Measurements from ENCODE around the gene SCGB2A2. TPM values are rescaled to one million over a fixed set of nuclear protein-coding genes. Genes with fewer than 3 reads are reported as not detected.

Gene SCGB2A2
- total RNA-seq, 2 donors from 2014 or later: not detected

DNA sequence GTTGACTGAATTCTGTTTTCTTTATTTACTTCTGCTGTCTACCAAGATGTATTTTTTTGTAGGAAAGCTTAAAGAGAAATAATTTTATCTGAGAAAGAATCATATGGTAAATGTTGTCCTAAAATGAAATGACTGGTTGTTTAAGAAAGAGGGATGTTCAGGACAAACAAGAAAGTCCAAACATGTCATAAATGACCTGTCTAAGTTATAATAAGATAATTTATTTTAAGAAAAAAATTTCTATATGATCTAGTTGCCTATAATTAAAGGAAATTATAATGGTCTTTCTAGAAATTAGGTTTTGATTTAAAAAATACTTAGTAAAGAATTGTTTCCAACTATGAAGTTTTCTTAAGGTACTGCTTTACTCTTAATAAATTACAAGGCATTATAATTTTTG lies 10.5 kb downstream of the SCGB2A2 start:
- no peak for ATAC-seq
- no peak for DNase-seq
- intact Hi-C loops (cut with DNase I, micrococcal nuclease): no loop called here

- DNase-seq: peak in 1 of 2 donors; percentile 14
- peak; percentile 44 for ATAC-seq
- intact Hi-C loops (cut with DNase I, micrococcal nuclease): no loop called here
Observed at GRCh38 chr11:62295504-62295903, 25.5 kb downstream of the SCGB2A2 start.

DNA sequence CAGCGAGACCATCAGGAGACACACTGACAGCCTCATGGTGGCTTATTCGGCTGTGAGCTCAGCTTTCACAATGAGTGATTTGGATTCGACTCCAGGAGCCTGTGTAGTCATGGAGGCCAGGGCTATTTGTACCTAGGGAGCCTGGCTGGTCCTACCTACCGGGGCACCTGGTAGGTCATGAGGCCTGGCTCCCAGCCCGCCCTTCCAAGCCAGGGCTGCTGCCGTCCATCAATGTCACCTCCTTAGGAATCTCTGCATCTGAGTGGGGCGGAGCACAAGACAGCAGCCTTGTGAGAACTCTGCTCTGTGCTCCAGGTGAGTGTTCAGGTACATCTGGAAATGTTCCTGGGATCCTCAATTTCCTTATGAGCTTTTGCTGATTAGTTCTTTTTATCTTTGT lies 29.0 kb downstream of the SCGB2A2 start, which contains the start of gene SCGB1D4:
TSS of gene SCGB1D4 (minus strand) at position 101 of the 400 bp plus-strand sequence. CDS start at position 36, 65 bp downstream.
- ATAC-seq: no peak

GRCh38 chr11:62306227-62306626 lies 36.3 kb downstream of the SCGB2A2 start:
- ATAC-seq (no peak), DNase-seq (no peak)
- intact Hi-C loops (cut with DNase I, micrococcal nuclease): no loop called here

More for the DNA sequence above, 29.0 kb downstream of the SCGB2A2 start, which contains the start of gene SCGB1D4:
- DNase-seq: no peak
- intact Hi-C loops (cut with DNase I, micrococcal nuclease): no loop called here

- intact Hi-C loops (cut with DNase I, micrococcal nuclease): no loop called here
- ATAC-seq (no peak), DNase-seq (no peak)
Observed at GRCh38 chr11:62307950-62308349, 38.0 kb downstream of the SCGB2A2 start.

DNA sequence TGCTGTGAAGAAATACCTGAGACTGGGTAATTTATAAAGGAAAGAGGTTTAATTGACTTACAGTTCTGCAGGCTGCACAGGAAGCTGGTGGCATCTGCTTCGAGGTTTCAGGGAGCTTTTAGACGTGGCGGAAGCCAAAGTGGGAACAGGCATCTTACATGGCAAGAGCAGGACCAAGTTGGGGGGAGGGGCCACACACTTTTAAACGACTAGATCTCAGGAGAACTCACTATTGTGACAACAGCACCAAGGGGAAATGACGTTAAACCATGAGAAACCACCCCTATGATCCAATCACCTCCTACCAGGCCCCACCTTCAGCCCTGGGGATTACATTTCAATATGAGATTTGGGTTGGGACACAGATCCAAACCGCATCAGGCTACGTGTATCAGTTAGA lies 40.0 kb downstream of the SCGB2A2 start:
- intact Hi-C loops (cut with DNase I, micrococcal nuclease): loop anchor here in 1 of 2 donors (5.0 kb wide), 1 partner anchor 138 kb away; no protein-coding TSS in a partner anchor
- ATAC-seq (no peak), DNase-seq (no peak)

DNA sequence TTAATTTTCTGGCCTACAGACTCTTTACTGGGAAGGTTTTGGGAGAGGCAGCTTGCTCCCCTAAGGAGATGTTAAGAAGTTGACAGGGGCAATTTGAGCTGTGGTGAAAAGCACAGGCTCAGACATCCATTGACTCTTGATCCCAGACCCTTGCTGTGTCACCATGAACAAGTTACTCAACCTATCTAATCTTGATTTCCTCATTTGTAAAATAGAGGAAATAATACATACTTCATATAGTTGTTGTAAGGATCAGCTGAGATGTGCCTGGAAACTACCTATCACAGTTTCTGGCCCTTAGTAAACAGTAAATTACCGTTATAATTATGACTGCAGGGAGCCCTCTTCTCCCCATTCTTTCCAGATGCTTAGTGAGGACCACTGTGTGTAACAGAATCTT lies 45.5 kb downstream of the SCGB2A2 start:
- intact Hi-C loops (cut with DNase I, micrococcal nuclease): no loop called here
- DNase-seq (no peak), ATAC-seq (no peak)

- intact Hi-C loops (cut with DNase I, micrococcal nuclease): no loop called here
- peak; percentile 86 for ATAC-seq
- DNase-seq: no peak
Observed at GRCh38 chr11:62322524-62322923, 52.6 kb downstream of the SCGB2A2 start.

Other genes starting within 250 kb of the SCGB2A2 start
- gene INCENP, start 146.1 kb upstream of the SCGB2A2 start, total RNA-seq: 10 to 100 TPM; 23.1 to 29.3 TPM
- gene SCGB1D1, start 79.9 kb upstream of the SCGB2A2 start, total RNA-seq: not detected
- 10 to 100 TPM; 10.4 to 15.7 TPM for gene SCGB2A1, start 61.5 kb upstream of the SCGB2A2 start, total RNA-seq
- not detected for gene SCGB1D2, start 27.9 kb upstream of the SCGB2A2 start, total RNA-seq
- not detected for gene SCGB1D4, start 28.9 kb downstream of the SCGB2A2 start, total RNA-seq
- 10 to 100 TPM; 18.1 to 29.9 TPM for gene ASRGL1, start 67.3 kb downstream of the SCGB2A2 start, total RNA-seq
- not detected for gene SCGB1A1, start 148.9 kb downstream of the SCGB2A2 start, total RNA-seq

Measured in left colon (tissue), 2 donors.